Measurements from ENCODE around the gene ASTN2.

Gene ASTN2

GRCh38 chr9:116572095-116572748 lies 842.6 kb downstream of the ASTN2 start:
- no peak overlapping the region for H3K27ac ChIP-seq (ENCODE audit: low read depth, low read length)
- no peak overlapping the region for H3K9ac ChIP-seq (ENCODE audit: low read length)
- H3K9me3 ChIP-seq (ENCODE audit: control insufficient read depth, insufficient read depth, low read depth, low read length) = no peaks in the 10 kb centered on the region
- no peak overlapping the region for H3K4me3 ChIP-seq (ENCODE audit: low read depth, low read length)
- peaks cover 15% of the 10 kb centered on the region for H3K4me1 ChIP-seq (ENCODE audit: control insufficient read depth, insufficient read depth, low read length)
- H3K27me3 ChIP-seq (ENCODE audit: control insufficient read depth, insufficient read depth, low read length) = no peaks in the 10 kb centered on the region
- no peaks in the 10 kb centered on the region for H3K36me3 ChIP-seq (ENCODE audit: control insufficient read depth, insufficient read depth, low read length)

GRCh38 chr9:116569111-116569510 lies 845.7 kb downstream of the ASTN2 start:
- Histone ChIP-seq H3K27me3 (ENCODE audit: control insufficient read depth, insufficient read depth, low read length) (no peaks in the 10 kb centered on the region), H3K4me3 (ENCODE audit: low read depth, low read length) (no peak overlapping the region), H3K9ac (ENCODE audit: low read length) (no peak overlapping the region), H3K9me3 (ENCODE audit: control insufficient read depth, insufficient read depth, low read depth, low read length) (no peaks in the 10 kb centered on the region), H3K4me1 (ENCODE audit: control insufficient read depth, insufficient read depth, low read length) (peaks cover 10% of the 10 kb centered on the region), H3K27ac (ENCODE audit: low read depth, low read length) (no peak overlapping the region), H3K36me3 (ENCODE audit: control insufficient read depth, insufficient read depth, low read length) (no peaks in the 10 kb centered on the region)

- Histone ChIP-seq H3K27ac (ENCODE audit: low read depth, low read length) (no peak overlapping the region), H3K4me1 (ENCODE audit: control insufficient read depth, insufficient read depth, low read length) (peaks cover 8% of the 10 kb centered on the region), H3K9me3 (ENCODE audit: control insufficient read depth, insufficient read depth, low read depth, low read length) (no peaks in the 10 kb centered on the region), H3K9ac (ENCODE audit: low read length) (no peak overlapping the region), H3K27me3 (ENCODE audit: control insufficient read depth, insufficient read depth, low read length) (no peaks in the 10 kb centered on the region), H3K4me3 (ENCODE audit: low read depth, low read length) (no peak overlapping the region), H3K36me3 (ENCODE audit: control insufficient read depth, insufficient read depth, low read length) (no peaks in the 10 kb centered on the region)
These were observed 848.0 kb downstream of the ASTN2 start for GRCh38 chr9:116566677-116567488.

GRCh38 chr9:116565986-116566385 lies 848.9 kb downstream of the ASTN2 start:
- H3K9me3 ChIP-seq (ENCODE audit: control insufficient read depth, insufficient read depth, low read depth, low read length) = no peaks in the 10 kb centered on the region
- H3K27me3 ChIP-seq (ENCODE audit: control insufficient read depth, insufficient read depth, low read length) = no peaks in the 10 kb centered on the region
- H3K27ac ChIP-seq (ENCODE audit: low read depth, low read length) = no peak overlapping the region
- no peak overlapping the region for H3K9ac ChIP-seq (ENCODE audit: low read length)
- no peaks in the 10 kb centered on the region for H3K36me3 ChIP-seq (ENCODE audit: control insufficient read depth, insufficient read depth, low read length)
- peaks cover 8% of the 10 kb centered on the region; the same call in 1 of the 2 replicates for H3K4me1 ChIP-seq (ENCODE audit: control insufficient read depth, insufficient read depth, low read length)
- no peak overlapping the region for H3K4me3 ChIP-seq (ENCODE audit: low read depth, low read length)

GRCh38 chr9:116564266-116564793 lies 850.5 kb downstream of the ASTN2 start:
- H3K27ac ChIP-seq (ENCODE audit: low read depth, low read length) = no peak overlapping the region
- H3K9me3 ChIP-seq (ENCODE audit: control insufficient read depth, insufficient read depth, low read depth, low read length) = no peaks in the 10 kb centered on the region
- no peaks in the 10 kb centered on the region for H3K36me3 ChIP-seq (ENCODE audit: control insufficient read depth, insufficient read depth, low read length)
- H3K27me3 ChIP-seq (ENCODE audit: control insufficient read depth, insufficient read depth, low read length) = no peaks in the 10 kb centered on the region
- no peak overlapping the region for H3K4me3 ChIP-seq (ENCODE audit: low read depth, low read length)
- no peak overlapping the region for H3K9ac ChIP-seq (ENCODE audit: low read length)
- H3K4me1 ChIP-seq (ENCODE audit: control insufficient read depth, insufficient read depth, low read length) = peaks cover 7% of the 10 kb centered on the region; the same call in 1 of the 2 replicates

GRCh38 chr9:116558818-116559540 lies 855.9 kb downstream of the ASTN2 start:
- Histone ChIP-seq H3K9me3 (ENCODE audit: control insufficient read depth, insufficient read depth, low read depth, low read length) (no peaks in the 10 kb centered on the region), H3K4me1 (ENCODE audit: control insufficient read depth, insufficient read depth, low read length) (no peaks in the 10 kb centered on the region; the same call in 1 of the 2 replicates), H3K27ac (ENCODE audit: low read depth, low read length) (no peak overlapping the region), H3K27me3 (ENCODE audit: control insufficient read depth, insufficient read depth, low read length) (no peaks in the 10 kb centered on the region), H3K4me3 (ENCODE audit: low read depth, low read length) (no peak overlapping the region), H3K36me3 (ENCODE audit: control insufficient read depth, insufficient read depth, low read length) (no peaks in the 10 kb centered on the region), H3K9ac (ENCODE audit: low read length) (no peak overlapping the region)

GRCh38 chr9:116558035-116558434 lies 856.8 kb downstream of the ASTN2 start:
- no peaks in the 10 kb centered on the region for H3K27me3 ChIP-seq (ENCODE audit: control insufficient read depth, insufficient read depth, low read length)
- H3K4me1 ChIP-seq (ENCODE audit: control insufficient read depth, insufficient read depth, low read length) = no peaks in the 10 kb centered on the region; the same call in 1 of the 2 replicates
- no peaks in the 10 kb centered on the region for H3K9me3 ChIP-seq (ENCODE audit: control insufficient read depth, insufficient read depth, low read depth, low read length)
- no peak overlapping the region for H3K9ac ChIP-seq (ENCODE audit: low read length)
- H3K4me3 ChIP-seq (ENCODE audit: low read depth, low read length) = no peak overlapping the region
- no peak overlapping the region for H3K27ac ChIP-seq (ENCODE audit: low read depth, low read length)
- H3K36me3 ChIP-seq (ENCODE audit: control insufficient read depth, insufficient read depth, low read length) = no peaks in the 10 kb centered on the region

- Histone ChIP-seq H3K9ac (ENCODE audit: low read length) (no peak overlapping the region), H3K9me3 (ENCODE audit: control insufficient read depth, insufficient read depth, low read depth, low read length) (no peaks in the 10 kb centered on the region), H3K36me3 (ENCODE audit: control insufficient read depth, insufficient read depth, low read length) (no peaks in the 10 kb centered on the region), H3K4me1 (ENCODE audit: control insufficient read depth, insufficient read depth, low read length) (no peaks in the 10 kb centered on the region; the same call in 1 of the 2 replicates), H3K4me3 (ENCODE audit: low read depth, low read length) (no peak overlapping the region), H3K27me3 (ENCODE audit: control insufficient read depth, insufficient read depth, low read length) (no peaks in the 10 kb centered on the region), H3K27ac (ENCODE audit: low read depth, low read length) (no peak overlapping the region)
These were observed 859.2 kb downstream of the ASTN2 start for GRCh38 chr9:116555556-116556155.

GRCh38 chr9:116555119-116555518 lies 859.7 kb downstream of the ASTN2 start:
- H3K27ac ChIP-seq (ENCODE audit: low read depth, low read length) = no peak overlapping the region
- H3K36me3 ChIP-seq (ENCODE audit: control insufficient read depth, insufficient read depth, low read length) = no peaks in the 10 kb centered on the region
- no peaks in the 10 kb centered on the region for H3K27me3 ChIP-seq (ENCODE audit: control insufficient read depth, insufficient read depth, low read length)
- H3K9me3 ChIP-seq (ENCODE audit: control insufficient read depth, insufficient read depth, low read depth, low read length) = no peaks in the 10 kb centered on the region
- H3K9ac ChIP-seq (ENCODE audit: low read length) = no peak overlapping the region
- H3K4me3 ChIP-seq (ENCODE audit: low read depth, low read length) = no peak overlapping the region
- H3K4me1 ChIP-seq (ENCODE audit: control insufficient read depth, insufficient read depth, low read length) = no peaks in the 10 kb centered on the region; the same call in 1 of the 2 replicates

GRCh38 chr9:116550696-116551436 lies 864.0 kb downstream of the ASTN2 start:
- Histone ChIP-seq H3K4me1 (ENCODE audit: control insufficient read depth, insufficient read depth, low read length) (0 out of 2 replicates have a peak, but pooled peaks cover 6% of the 10 kb centered on the region), H3K27me3 (ENCODE audit: control insufficient read depth, insufficient read depth, low read length) (no peaks in the 10 kb centered on the region), H3K9ac (ENCODE audit: low read length) (no peak overlapping the region), H3K36me3 (ENCODE audit: control insufficient read depth, insufficient read depth, low read length) (no peaks in the 10 kb centered on the region), H3K27ac (ENCODE audit: low read depth, low read length) (no peak overlapping the region), H3K9me3 (ENCODE audit: control insufficient read depth, insufficient read depth, low read depth, low read length) (no peaks in the 10 kb centered on the region), H3K4me3 (ENCODE audit: low read depth, low read length) (no peak overlapping the region)

All from HUES6 (cell line).